Transverse colon (tissue), 4 donors: ENCODE results near the gene TRIM27. TPM values are rescaled to one million over a fixed set of nuclear protein-coding genes. Genes with fewer than 3 reads are reported as not detected.
"Not testable (repeated sequence)": the region's sequence is repeated elsewhere in the genome, so short reads cannot be mapped to it uniquely, and the experiment has no call there.

Experiments used
- DNase-seq: peaks from one replicate; pipeline ENCODE4 v3.0.0-alpha.2; 2019
- H3K27ac ChIP-seq, 4 donors: fragments of 200-600 bp; sonication (generic); 2 replicates each; pipeline ENCODE4 v1.5.1; 2016 to 2018; ENCODE audit warnings: inconsistent platforms in 4 of 4
- H3K27me3 ChIP-seq: fragments of 200-600 bp; sonication (generic); 2 replicates; pipeline ENCODE4 v1.5.1; 2017; ENCODE audit warnings: inconsistent platforms
- H3K36me3 ChIP-seq, 4 donors: fragments of 200-600 bp; sonication (generic); 2 replicates each; pipeline ENCODE4 v1.5.1; 2017 to 2019; ENCODE audit warnings: inconsistent platforms in 4 of 4
- H3K4me1 ChIP-seq, 4 donors: fragments of 200-600 bp; sonication (generic); 2 replicates each; pipeline ENCODE4 v1.5.1; 2017 to 2020; ENCODE audit warnings: inconsistent platforms in 4 of 4
- H3K4me3 ChIP-seq, 4 donors: fragments of 200-600 bp; sonication (generic); 1 replicate in 1 of 4; 2 replicates in 3 of 4; pipeline versions ENCODE4 v1.5.1 to v1.6.1; 2017 to 2019; ENCODE audit warnings: inconsistent platforms in 4 of 4
- H3K9me3 ChIP-seq, 2 donors: fragments of 200-600 bp; sonication (generic); 2 replicates each; pipeline ENCODE4 v1.5.1; 2017 to 2019; ENCODE audit warnings: inconsistent platforms in 2 of 2
- CTCF ChIP-seq, 5 experiments: fragments of 200-600 bp in 3 of 5; fragments of 450-650 bp in 2 of 5; sonication (generic) in 3 of 5; IDR thresholded peaks; 1 replicate in 2 of 5; 2 replicates in 3 of 5; pipeline ENCODE4 v1.5.1; 2016 to 2017; ENCODE audit warnings: antibody characterized with exemption in 5 of 5, inconsistent platforms in 3 of 5, mild to moderate bottlenecking in 2 of 5, moderate library complexity in 1 of 5
- EP300 ChIP-seq: sonication (generic); formaldehyde crosslinking; IDR thresholded peaks from one replicate; pipeline ENCODE4 v1.6.1; 2017; ENCODE audit warnings: antibody characterized with exemption, low read depth
- POLR2A ChIP-seq: fragments of 450-650 bp; IDR thresholded peaks from one replicate; pipeline ENCODE4 v1.6.1; 2016; ENCODE audit warnings: antibody characterized with exemption, mild to moderate bottlenecking, moderate library complexity
- POLR2AphosphoS5 ChIP-seq, 3 donors: sonication (generic); formaldehyde crosslinking; IDR thresholded peaks; one replicate each; pipeline ENCODE4 v1.6.1; 2016; ENCODE audit warnings: antibody characterized with exemption in 3 of 3
- WGBS, 2 donors: methylation state at CpG; one replicate each; pipeline ENCODE4 v1.1.5; 2018; ENCODE audit warnings: low coverage in 1 of 2; 5-methylcytosine and 5-hydroxymethylcytosine counted together
- in situ Hi-C, 4 donors: fragments of 200-750 bp; cut with MboI; loops; one replicate each; pipeline versions ENCODE4 v1.15.0 to v1.15.1; 2017; ENCODE audit warnings: low sequenced_read_pairs in 3 of 4, low pct_ligation_motif_present in 1 of 4, low pct_unique_long_range_greater_than_20kb in 1 of 4
- intact Hi-C: fragments of 100-400 bp; cut with DNase I; formaldehyde crosslinking; loops from one replicate; pipeline ENCODE4 v1.15.1; 2023; ENCODE audit warnings: low total_unique reads
- total RNA-seq, 4 donors: library from RNA; depleted of rRNA; stranded (reverse); fragments of >200 nt; gene quantifications; one replicate each; pipeline ENCODE4 v1.1.0, GENCODE V29; 2016

The TRIM27 gene
- total RNA-seq, 4 donors from 2014 or later, result 27.3 to 237 (median 48.9) TPM

- peaks cover 0 to 12% (median 1%) of the 10 kb centered on the region in 4 donors for H3K4me1 ChIP-seq
- H3K4me3 ChIP-seq, result peak overlapping the region in 3 of 4 donors; percentile 6 to 43 (median 29)
- H3K9me3 ChIP-seq, result no peaks in the 10 kb centered on the region
- TF ChIP-seq POLR2A, result no peak
- no peak for TF ChIP-seq EP300
- TF ChIP-seq POLR2AphosphoS5 (IDR thresholded peaks at IDR 0.05), result no peak
- TF ChIP-seq CTCF (IDR thresholded peaks at IDR 0.05), result no peak
- peaks cover 37% of the 10 kb centered on the region for H3K27me3 ChIP-seq
- H3K27ac ChIP-seq, result no peak overlapping the region
- DNase-seq, result no peak
- intact Hi-C loops, result no loop called here
- H3K36me3 ChIP-seq, result no peaks in the 10 kb centered on the region
- 6 to 7% methylated on average over 8 to 22 of the region's 22 CpGs for WGBS, 2 donors
- in situ Hi-C loops, result no loop called here
Measured at GRCh38 chr6:28953585-28954258, 29.9 kb upstream of the TRIM27 start.

- no peaks in the 10 kb centered on the region for H3K36me3 ChIP-seq
- H3K4me3 ChIP-seq, result peak overlapping the region in 3 of 4 donors; percentile 6 to 43 (median 29)
- peaks cover 37% of the 10 kb centered on the region for H3K27me3 ChIP-seq
- in situ Hi-C loops (no loop called here), intact Hi-C loops (no loop called here)
- no peaks in the 10 kb centered on the region for H3K9me3 ChIP-seq
- TF ChIP-seq POLR2AphosphoS5 (IDR thresholded peaks at IDR 0.05) (no peak), EP300 (no peak), POLR2A (no peak), CTCF (IDR thresholded peaks at IDR 0.05) (no peak)
- DNase-seq, result peak; percentile 37
- H3K27ac ChIP-seq, result no peak overlapping the region
- WGBS, 2 donors, result 18 to 20% methylated on average over 13 of the region's 13 CpGs
- peaks cover 0 to 18% (median 1%) of the 10 kb centered on the region in 4 donors for H3K4me1 ChIP-seq
Measured at GRCh38 chr6:28953039-28953584, 29.3 kb upstream of the TRIM27 start.

- WGBS, 2 donors, result 80 to 97% methylated on average over 1 to 36 of the region's 41 CpGs
- Histone ChIP-seq H3K27me3 (peaks cover 17% of the 10 kb centered on the region), H3K4me1 (peaks cover 0 to 23% (median 1%) of the 10 kb centered on the region in 4 donors)
- H3K4me3 ChIP-seq, H3K27ac ChIP-seq, H3K9me3 ChIP-seq, intact Hi-C loops, DNase-seq, H3K36me3 ChIP-seq: not testable (repeated sequence)
- in situ Hi-C loops, result loop anchor here in 1 of 4 donors (5.0 kb wide), 1 partner anchor 33 kb away; no protein-coding TSS in a partner anchor
Measured at GRCh38 chr6:28949656-28950195, 25.9 kb upstream of the TRIM27 start.

GRCh38 chr6:28948782-28949486 is 25.1 kb upstream of the TRIM27 start:
- no peak for DNase-seq
- Histone ChIP-seq H3K36me3 (no peaks in the 10 kb centered on the region), H3K4me1 (peaks cover 0 to 26% (median 3%) of the 10 kb centered on the region in 4 donors), H3K9me3 (no peaks in the 10 kb centered on the region), H3K4me3 (no peak overlapping the region), H3K27me3 (peaks cover 9% of the 10 kb centered on the region), H3K27ac (no peak overlapping the region)
- in situ Hi-C loops (loop anchor here in 1 of 4 donors (5.0 kb wide), 1 partner anchor 33 kb away; no protein-coding TSS in a partner anchor), intact Hi-C loops (no loop called here)
- WGBS, 2 donors, result 72 to 78% methylated on average over 9 to 23 of the region's 23 CpGs
- TF ChIP-seq POLR2A, result no peak
- no peak for TF ChIP-seq EP300
- no peak for TF ChIP-seq POLR2AphosphoS5 (IDR thresholded peaks at IDR 0.05)
- no peak for TF ChIP-seq CTCF (IDR thresholded peaks at IDR 0.05)
